Suprapubic skin (tissue), 4 donors: ENCODE results near the gene GLUD2. TPM values are rescaled to one million over a fixed set of nuclear protein-coding genes. Genes with fewer than 3 reads are reported as not detected.
"Not testable (repeated sequence)": the region's sequence is repeated elsewhere in the genome, so short reads cannot be mapped to it uniquely, and the experiment has no call there.

ENCODE experiments used
- DNase-seq, 2 donors: peaks; one replicate each; pipeline ENCODE4 v3.0.0-alpha.2; 2019; ENCODE audit warnings: low spot score in 2 of 2
- H3K27ac ChIP-seq: fragments of 200-600 bp; sonication (generic); one replicate; pipeline ENCODE4 v1.5.1; 2019
- H3K27me3 ChIP-seq: fragments of 200-600 bp; sonication (generic); one replicate; pipeline ENCODE4 v1.5.1; 2019
- H3K36me3 ChIP-seq: fragments of 200-600 bp; sonication (generic); one replicate; pipeline ENCODE4 v1.5.1; 2019
- H3K4me1 ChIP-seq: fragments of 200-600 bp; sonication (generic); one replicate; pipeline ENCODE4 v1.5.1; 2019
- H3K4me3 ChIP-seq: fragments of 200-600 bp; sonication (generic); one replicate; pipeline ENCODE4 v1.5.1; 2019; ENCODE audit warnings: mild to moderate bottlenecking
- H3K9me3 ChIP-seq: fragments of 200-600 bp; sonication (generic); one replicate; pipeline ENCODE4 v1.5.1; 2019
- EP300 ChIP-seq: sonication (generic); formaldehyde crosslinking; IDR thresholded peaks from one replicate; pipeline ENCODE4 v1.6.1; 2017; ENCODE audit warnings: antibody characterized with exemption
- POLR2A ChIP-seq, 2 donors: fragments of 450-650 bp; IDR thresholded peaks; one replicate each; pipeline ENCODE4 v1.6.1; 2017; ENCODE audit warnings: antibody characterized with exemption in 2 of 2, mild to moderate bottlenecking in 2 of 2, moderate library complexity in 2 of 2
- POLR2AphosphoS5 ChIP-seq, 3 donors: sonication (generic); formaldehyde crosslinking; IDR thresholded peaks; one replicate each; pipeline ENCODE4 v1.6.1; 2017; ENCODE audit warnings: antibody characterized with exemption in 3 of 3
- WGBS: methylation state at CpG from one replicate; pipeline ENCODE4 v1.1.5; 2018; 5-methylcytosine and 5-hydroxymethylcytosine counted together
- total RNA-seq, 4 donors: library from RNA; depleted of rRNA; stranded (reverse); fragments of >200 nt; gene quantifications; one replicate each; pipeline ENCODE4 v1.1.0, GENCODE V29; 2016
- TF ChIP-seq, protein P1 (sequence below), 2 donors: fragments of 200-600 bp in 1 of 2; fragments of 450-650 bp in 1 of 2; sonication (generic) in 1 of 2; IDR thresholded peaks; one replicate each; pipeline ENCODE4 v1.5.1; 2016 to 2019; ENCODE audit warnings: antibody characterized with exemption in 2 of 2, mild to moderate bottlenecking in 1 of 2, moderate library complexity in 1 of 2

GLUD2 gene
- total RNA-seq, 4 donors from 2014 or later, result 1.8 to 2.7 (median 2.1) TPM

DNA sequence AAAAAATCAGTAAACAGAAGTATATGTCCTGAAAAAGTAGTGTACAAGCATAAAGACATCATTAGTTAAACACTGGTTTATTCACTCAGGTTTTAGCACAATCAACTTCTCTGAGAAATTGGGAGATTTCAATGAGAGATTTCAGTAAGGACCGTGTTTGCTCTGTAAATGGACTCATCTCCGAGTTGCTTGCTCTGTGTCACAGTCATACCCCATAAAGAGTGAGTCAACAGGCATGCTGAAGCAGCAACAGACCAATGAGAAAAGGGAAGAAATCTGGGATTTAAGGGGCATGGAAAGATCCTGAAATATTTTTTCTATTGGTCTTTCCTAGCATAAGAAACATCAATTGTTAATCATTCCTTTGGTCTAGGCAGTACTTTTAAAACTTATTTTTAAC is 4.7 kb downstream of the GLUD2 start:
- no peak for DNase-seq
- WGBS, result 68% methylated on average over 2 of the region's 2 CpGs

DNA sequence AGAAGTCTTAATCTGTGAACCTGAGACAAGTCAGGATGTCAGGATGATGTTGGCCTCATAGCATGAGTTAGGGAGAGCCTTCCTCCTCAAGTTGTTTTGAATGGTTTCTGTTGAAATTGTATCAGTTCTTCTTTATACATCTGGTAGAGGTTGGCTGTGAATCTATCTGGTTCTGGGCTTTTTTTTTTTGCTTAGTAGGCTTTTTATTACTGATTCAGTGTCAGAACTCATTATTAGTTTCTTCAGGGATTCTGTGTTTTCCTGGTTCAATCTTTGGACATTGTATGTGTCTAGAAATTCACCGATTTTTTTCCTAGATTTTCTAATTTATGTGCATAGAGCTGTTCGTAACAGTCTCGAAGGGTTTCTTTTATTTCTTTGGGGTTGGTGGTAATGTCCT is 14.9 kb downstream of the GLUD2 start:
- TF ChIP-seq POLR2A (IDR thresholded peaks at IDR 0.05) (no peak), EP300 (no peak), POLR2AphosphoS5 (IDR thresholded peaks at IDR 0.05) (no peak)
- TF ChIP-seq, protein P1, sequence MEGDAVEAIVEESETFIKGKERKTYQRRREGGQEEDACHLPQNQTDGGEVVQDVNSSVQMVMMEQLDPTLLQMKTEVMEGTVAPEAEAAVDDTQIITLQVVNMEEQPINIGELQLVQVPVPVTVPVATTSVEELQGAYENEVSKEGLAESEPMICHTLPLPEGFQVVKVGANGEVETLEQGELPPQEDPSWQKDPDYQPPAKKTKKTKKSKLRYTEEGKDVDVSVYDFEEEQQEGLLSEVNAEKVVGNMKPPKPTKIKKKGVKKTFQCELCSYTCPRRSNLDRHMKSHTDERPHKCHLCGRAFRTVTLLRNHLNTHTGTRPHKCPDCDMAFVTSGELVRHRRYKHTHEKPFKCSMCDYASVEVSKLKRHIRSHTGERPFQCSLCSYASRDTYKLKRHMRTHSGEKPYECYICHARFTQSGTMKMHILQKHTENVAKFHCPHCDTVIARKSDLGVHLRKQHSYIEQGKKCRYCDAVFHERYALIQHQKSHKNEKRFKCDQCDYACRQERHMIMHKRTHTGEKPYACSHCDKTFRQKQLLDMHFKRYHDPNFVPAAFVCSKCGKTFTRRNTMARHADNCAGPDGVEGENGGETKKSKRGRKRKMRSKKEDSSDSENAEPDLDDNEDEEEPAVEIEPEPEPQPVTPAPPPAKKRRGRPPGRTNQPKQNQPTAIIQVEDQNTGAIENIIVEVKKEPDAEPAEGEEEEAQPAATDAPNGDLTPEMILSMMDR (IDR thresholded peaks at IDR 0.05), result no peak
- H3K9me3 ChIP-seq, result no peaks in the 10 kb centered on the region
- no peaks in the 10 kb centered on the region for H3K36me3 ChIP-seq
- no peaks in the 10 kb centered on the region for H3K4me1 ChIP-seq
- H3K4me3 ChIP-seq, result no peak overlapping the region
- no peak overlapping the region for H3K27ac ChIP-seq
- DNase-seq, result no peak
- 95% methylated on average over 3 of the region's 3 CpGs for WGBS
- H3K27me3 ChIP-seq, result no peaks in the 10 kb centered on the region

More for the DNA sequence above, 4.7 kb downstream of the GLUD2 start:
- Histone ChIP-seq H3K4me1 (no peaks in the 10 kb centered on the region), H3K4me3 (no peak overlapping the region), H3K27me3 (peaks cover 4% of the 10 kb centered on the region), H3K9me3 (no peaks in the 10 kb centered on the region), H3K27ac (no peak overlapping the region), H3K36me3 (no peaks in the 10 kb centered on the region)
- TF ChIP-seq, protein P1 (IDR thresholded peaks at IDR 0.05), result no peak
- no peak for TF ChIP-seq POLR2AphosphoS5 (IDR thresholded peaks at IDR 0.05)

DNA sequence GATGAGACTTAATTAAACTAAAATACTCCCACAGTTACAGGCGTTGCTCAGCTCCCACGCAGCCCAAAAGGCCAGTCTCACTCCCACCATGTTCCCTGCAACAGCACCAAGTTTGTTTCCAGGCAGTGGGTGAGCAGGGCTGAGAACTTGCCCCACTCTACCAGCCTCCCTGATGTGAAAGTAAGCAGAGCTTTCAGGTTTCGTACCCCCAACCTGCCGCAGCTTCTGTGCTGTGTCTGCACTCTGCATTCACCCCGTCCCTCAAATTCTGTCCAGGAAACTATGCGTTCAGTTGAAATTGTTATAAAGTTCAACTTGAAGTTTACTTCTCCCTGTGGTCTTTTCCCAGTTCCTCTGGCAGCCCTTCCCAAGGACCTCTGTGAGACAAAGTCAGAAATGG is 17.2 kb downstream of the GLUD2 start:
- no peaks in the 10 kb centered on the region for H3K9me3 ChIP-seq
- no peaks in the 10 kb centered on the region for H3K27me3 ChIP-seq
- H3K27ac ChIP-seq, result no peak overlapping the region
- H3K4me1 ChIP-seq, result no peaks in the 10 kb centered on the region
- H3K4me3 ChIP-seq, result no peak overlapping the region
- 83% methylated on average over 6 of the region's 6 CpGs for WGBS
- TF ChIP-seq POLR2AphosphoS5 (IDR thresholded peaks at IDR 0.05), result no peak
- TF ChIP-seq EP300, result no peak
- TF ChIP-seq POLR2A (IDR thresholded peaks at IDR 0.05), result no peak
- TF ChIP-seq, protein P1 (IDR thresholded peaks at IDR 0.05), result no peak
- no peaks in the 10 kb centered on the region for H3K36me3 ChIP-seq
- DNase-seq, result no peak

DNA sequence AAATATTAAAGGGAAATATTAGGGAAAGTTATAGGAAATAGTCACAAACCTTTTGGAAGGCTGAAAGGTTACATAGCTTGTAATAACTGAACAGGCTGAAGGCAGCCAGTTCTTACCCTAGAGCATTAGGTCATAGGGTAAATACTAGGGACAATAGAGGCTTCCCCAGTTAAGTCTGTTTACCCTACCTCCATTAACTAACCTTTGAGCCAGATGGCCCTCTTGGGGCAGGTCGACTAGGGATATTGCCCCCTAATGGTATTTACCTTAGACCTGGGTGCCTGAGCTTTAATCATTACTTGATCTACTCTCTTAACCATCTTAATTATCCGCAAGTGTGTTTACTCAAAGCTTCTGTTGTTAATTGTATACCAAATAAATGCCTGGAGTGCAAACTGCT is 36.8 kb downstream of the GLUD2 start:
- not testable (repeated sequence) for DNase-seq, H3K36me3 ChIP-seq, H3K9me3 ChIP-seq, H3K4me3 ChIP-seq, H3K4me1 ChIP-seq, H3K27me3 ChIP-seq, H3K27ac ChIP-seq
- 45% methylated on average over 2 of the region's 2 CpGs for WGBS

DNA sequence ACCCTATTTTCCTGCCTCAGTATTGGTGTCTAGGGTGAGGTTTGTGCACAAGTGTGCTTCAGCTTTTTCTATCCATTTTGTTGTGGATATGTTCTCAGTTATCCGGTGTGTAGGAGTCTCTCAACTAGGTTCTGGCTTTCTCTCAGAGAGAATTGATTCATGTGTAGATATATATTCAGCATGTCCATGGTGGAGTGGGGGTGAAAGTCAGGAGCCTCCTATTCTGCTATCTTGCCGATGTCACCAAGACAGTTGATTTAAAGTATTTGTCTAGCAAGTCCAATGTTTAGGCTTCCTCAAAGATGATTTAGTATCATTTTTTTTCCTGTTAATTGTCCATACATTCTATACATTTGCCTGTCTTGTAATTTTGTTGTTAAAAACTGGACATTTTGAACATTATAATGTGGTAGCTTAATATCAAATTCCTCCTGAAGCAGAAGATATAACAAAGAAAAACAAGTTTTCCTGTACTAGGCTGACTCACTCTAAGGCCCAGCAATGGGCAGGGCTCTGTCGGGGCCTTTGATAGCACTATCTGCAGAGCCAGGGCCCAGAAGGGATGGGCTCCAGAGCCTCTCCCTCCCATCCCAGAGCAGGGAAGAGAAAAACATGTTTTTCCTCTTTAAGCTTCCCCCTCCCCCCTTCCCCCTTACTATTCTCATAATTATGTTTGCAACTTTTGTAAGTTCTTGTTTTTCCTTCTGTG is 37.6 kb downstream of the GLUD2 start:
- H3K4me1 ChIP-seq, result no peaks in the 10 kb centered on the region
- TF ChIP-seq POLR2AphosphoS5 (IDR thresholded peaks at IDR 0.05) (no peak), EP300 (no peak), POLR2A (IDR thresholded peaks at IDR 0.05) (no peak)
- TF ChIP-seq, protein P1 (IDR thresholded peaks at IDR 0.05), result no peak
- H3K4me3 ChIP-seq, result no peak overlapping the region
- WGBS, result 78% methylated on average over 3 of the region's 3 CpGs
- H3K27me3 ChIP-seq, result no peaks in the 10 kb centered on the region
- no peak overlapping the region for H3K27ac ChIP-seq
- no peaks in the 10 kb centered on the region for H3K36me3 ChIP-seq
- no peak for DNase-seq
- H3K9me3 ChIP-seq, result no peaks in the 10 kb centered on the region

DNA sequence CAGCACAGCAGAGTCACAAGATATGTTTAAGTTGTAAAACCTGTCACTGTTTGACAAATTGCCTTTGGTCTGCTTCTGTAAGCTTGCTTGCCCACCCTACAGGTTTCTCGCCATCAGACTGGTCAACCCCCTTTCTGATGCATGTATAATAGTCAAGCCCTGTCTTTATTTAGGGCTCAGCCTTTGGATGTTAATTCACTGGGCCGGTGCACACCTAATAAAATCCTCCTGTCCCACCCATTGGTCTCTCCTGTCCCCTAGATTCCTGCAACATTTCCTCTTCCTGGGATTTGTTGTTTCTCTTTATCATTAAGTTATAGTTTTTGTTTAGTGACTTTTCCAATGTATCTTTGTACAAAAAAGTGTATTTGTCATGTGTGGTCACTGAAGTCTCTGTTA is 38.2 kb downstream of the GLUD2 start:
- TF ChIP-seq EP300 (no peak), POLR2AphosphoS5 (IDR thresholded peaks at IDR 0.05) (no peak), POLR2A (IDR thresholded peaks at IDR 0.05) (no peak)
- TF ChIP-seq, protein P1 (IDR thresholded peaks at IDR 0.05), result no peak
- Histone ChIP-seq H3K4me1 (no peaks in the 10 kb centered on the region), H3K27me3 (no peaks in the 10 kb centered on the region), H3K9me3 (no peaks in the 10 kb centered on the region), H3K27ac (no peak overlapping the region), H3K4me3 (no peak overlapping the region), H3K36me3 (no peaks in the 10 kb centered on the region)
- DNase-seq, result no peak
- 64% methylated on average over 2 of the region's 2 CpGs for WGBS
